NCI-H82 (cell line): ENCODE results near the gene SLC38A10.

ENCODE experiments used
- DNase-seq: peaks from one replicate; lab custom pipeline; 2025; lab: John Stamatoyannopoulos, UW

SLC38A10 gene

DNA sequence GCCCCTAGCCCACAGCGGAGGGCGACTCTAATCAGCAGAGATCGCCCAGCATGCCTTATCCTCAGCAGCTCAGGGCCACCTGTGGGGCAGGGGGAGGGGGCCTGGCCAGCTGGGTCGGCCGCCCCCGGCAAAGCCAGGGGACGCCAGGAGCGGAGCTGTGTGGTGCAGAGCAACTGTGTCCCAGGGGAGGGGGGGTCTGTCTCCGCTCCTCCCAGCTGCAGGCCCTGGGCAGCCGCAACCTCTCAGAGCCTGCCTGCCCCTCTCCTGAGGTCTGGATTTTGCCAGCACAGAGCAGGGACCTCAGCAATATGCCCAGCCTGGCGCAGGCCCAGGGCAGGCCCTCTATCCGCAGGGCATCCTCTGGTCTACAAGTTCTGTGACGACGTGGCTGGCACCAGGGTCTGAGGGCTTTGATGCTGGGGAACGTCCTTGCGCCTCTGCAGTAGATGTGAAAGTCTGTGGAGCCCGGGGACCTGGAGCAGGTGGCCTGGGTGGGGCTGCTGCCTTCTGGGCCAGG lies 36.5 kb upstream of the SLC38A10 start:
- peak; percentile 61 for DNase-seq

- no peak for DNase-seq
These were observed 35.8 kb upstream of the SLC38A10 start for GRCh38 chr17:81330884-81331245.

DNA sequence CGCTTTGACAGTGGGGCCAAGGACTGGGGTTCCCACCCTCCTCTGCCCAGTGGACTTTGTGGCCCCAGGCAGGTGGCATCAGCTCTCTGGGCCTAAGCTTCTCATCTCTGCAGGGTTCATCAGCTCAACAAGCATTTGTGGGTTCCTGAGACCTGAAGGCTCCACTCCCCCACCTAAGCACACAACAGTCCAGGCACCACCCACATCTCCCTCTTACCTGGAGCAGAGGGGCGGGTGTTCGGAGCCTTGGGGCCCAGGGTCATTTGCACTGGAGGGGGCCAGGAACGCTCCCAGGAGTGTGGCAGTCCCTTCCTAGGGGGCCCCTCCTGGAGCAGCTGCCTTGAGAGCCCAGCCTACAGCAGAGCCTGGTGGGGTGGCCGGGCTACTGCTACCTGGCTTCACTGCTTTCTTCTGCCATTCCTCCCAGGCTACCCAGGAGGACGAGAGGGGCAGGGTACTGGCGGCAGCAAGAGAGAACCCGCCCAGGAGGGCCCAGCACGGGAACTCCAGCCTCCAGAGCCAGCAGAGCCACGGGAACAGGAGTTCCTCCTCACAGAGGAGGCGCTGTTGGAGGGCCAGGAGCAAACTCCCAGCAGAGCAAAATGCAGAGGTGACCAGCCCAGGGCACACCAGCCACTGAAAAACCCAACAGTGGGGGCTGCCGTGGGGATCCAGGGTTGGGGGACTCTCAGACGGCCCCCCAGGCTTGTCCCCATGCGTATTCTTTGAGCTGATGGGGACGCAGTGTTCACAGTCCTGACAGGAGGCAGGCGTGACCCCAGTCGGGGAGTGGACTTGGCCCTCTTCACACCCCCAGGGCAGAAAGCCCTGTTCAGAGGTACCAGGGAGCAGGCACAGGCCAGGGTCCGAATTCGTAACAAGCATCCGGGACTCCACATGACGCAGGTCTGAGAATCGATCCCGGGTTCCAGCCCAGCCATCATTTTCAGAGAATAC lies 35.1 kb upstream of the SLC38A10 start:
- no peak for DNase-seq

- peak; percentile 34 for DNase-seq
These were observed 34.1 kb upstream of the SLC38A10 start for GRCh38 chr17:81328978-81329926.

DNA sequence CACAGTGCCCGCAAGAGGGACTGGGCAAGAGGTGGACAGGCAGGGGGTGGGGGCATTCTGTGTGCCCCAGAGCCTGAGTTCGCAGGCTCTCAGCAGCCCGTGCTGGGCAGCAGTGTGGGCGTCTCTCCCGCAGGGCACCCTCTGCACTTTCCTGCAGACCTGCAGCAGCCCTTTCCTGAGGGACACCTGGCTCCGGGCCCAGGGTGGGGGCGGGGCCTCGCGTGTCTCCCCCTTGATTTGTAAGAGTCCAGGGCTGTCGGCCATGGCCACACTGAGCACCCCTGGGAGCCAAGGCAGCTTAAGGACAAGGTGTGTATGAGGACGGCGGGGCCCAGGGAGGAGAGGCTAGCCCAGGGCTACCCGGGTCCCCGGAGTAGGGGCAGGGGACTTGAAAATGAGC lies 33.4 kb upstream of the SLC38A10 start:
- DNase-seq: no peak

GRCh38 chr17:81325714-81326358 lies 30.7 kb upstream of the SLC38A10 start:
- DNase-seq: no peak

GRCh38 chr17:81324851-81325713 lies 30.0 kb upstream of the SLC38A10 start:
- peak; percentile 97 for DNase-seq

DNA sequence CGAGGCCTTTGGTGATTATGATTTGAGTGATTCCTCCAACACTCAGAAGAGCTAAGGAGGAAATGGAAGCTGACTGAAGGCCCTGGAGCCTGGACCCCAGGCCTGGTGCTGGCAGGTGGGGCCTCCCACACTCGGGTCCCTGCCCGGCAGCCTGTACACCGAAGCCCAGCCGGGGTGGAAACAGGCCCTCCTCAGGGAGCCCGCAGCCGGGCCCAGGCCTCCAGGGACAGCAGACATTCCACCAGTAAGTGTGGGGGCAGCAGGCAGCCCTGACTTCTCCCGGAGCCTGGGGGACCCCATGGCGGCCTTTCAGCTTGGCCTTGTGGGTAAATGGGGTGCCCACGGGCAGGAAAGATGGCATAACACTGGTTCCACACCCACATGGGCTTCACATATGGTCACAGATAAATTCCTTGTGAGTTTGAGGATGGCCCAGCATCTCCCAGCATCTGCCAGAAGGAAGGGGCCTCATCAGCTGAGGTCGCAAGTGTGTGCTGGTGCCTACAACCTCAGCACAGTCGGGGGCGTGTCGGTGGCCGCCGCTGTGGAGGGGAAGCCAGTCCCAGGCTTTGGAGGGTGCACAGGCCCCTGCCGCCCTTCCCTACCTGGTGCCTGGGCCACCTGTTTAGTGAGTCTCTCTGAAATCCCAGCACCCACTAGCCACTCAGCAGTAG lies 29.2 kb upstream of the SLC38A10 start:
- DNase-seq: no peak

- DNase-seq: no peak
These were observed 28.3 kb upstream of the SLC38A10 start for GRCh38 chr17:81323411-81323868.

GRCh38 chr17:81323083-81323369 lies 27.9 kb upstream of the SLC38A10 start:
- DNase-seq: no peak

DNA sequence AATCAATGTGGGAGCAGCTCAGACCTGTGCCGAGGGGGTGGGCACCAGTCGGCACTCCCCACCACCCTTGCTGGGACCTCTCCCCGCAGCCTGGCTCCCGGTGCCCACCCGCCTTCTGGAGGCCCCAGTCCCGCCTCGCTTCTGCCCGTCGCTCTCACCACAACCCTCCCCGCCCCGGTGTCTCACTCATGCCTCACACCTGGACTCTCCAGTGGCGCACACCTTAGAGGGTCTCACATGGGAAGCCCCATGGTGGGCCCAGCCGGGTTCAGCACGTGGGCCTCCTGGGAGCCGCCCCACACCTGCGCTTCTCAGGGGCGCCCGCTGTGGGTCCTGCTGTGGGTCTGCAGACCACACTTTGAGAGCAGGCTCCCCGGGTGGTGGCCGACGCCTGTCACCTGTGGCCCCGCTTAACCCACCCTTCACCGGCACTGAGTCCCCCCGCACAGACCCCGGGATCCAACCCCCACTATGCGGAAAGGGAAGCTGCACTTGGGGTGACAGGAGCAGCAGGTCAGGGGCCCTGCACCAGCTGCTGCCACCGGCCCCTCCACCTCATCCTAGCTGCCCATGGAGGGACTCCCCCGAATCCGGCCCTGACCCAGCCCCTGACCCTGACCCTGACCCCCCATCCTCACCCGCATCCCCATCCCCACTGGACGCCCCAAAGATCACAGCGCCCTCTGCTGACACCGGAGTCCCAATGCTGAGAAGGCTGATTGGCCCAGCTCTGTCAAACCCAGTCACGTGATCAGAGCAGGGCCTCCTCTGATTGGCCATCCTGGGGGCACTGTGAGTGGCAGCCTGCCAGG lies 27.4 kb upstream of the SLC38A10 start:
- DNase-seq: peak; percentile 49

GRCh38 chr17:81317961-81318605 lies 23.0 kb upstream of the SLC38A10 start:
- no peak for DNase-seq

DNA sequence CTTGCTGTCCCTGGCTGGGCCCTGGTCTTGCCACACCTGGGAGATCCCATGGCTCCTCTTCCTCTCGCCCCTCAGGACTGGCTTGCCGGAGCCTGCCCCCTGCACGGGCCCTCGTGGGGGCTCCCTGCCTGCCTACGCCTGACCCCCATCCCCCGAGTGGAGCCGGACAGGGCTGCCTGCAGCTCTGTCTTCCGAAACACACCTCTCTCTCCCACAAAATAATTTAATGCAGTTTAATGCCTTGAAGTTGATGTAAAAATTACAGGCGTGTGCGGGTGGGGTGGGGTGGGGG lies 22.4 kb upstream of the SLC38A10 start:
- DNase-seq: no peak

- DNase-seq: no peak
These were observed 20.8 kb upstream of the SLC38A10 start for GRCh38 chr17:81315885-81316391.

- DNase-seq: no peak
These were observed 20.2 kb upstream of the SLC38A10 start for GRCh38 chr17:81315129-81315884.

DNA sequence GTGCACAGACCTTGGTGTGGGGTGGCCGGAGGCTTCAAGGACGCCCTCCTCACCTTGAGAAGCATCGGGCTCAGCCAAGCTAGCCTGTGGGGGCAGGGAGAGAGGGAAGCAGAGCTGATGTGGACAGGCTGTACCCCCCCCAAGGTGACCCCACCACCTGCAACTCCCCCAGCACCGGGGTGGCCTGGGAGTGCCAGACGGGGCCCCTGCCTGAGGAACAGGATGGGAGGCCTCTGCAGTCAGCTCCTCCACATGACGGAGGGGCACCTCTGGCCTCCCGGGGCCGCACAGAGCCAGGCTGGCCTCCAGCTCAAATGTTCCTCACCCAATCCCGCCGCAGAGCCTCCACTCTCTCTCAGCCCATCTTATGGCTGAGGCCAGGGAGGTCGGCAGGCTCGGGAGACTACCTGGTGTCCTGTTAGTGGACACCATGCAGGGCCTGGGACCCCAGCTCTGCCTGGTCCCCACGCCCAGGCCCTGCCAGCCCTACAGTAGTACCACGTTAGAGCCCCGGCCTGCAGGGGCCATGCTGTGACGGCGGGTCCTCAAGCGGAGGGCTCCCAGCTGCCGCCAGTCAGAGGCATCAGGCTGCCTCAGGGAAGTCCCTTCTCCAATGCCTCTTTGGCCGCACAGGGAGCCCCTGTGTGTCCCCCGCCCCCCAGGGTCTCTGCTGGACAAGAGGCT lies 19.4 kb upstream of the SLC38A10 start:
- DNase-seq: no peak

- DNase-seq: no peak
These were observed 18.8 kb upstream of the SLC38A10 start for GRCh38 chr17:81313776-81314397.
